SU-DHL-6 (cell line): Measurements from ENCODE around the gene MYLK.
A peak's percentile ranks its signal among the peaks of the same experiment; 100 is the strongest.

Experiments
- H2AFZ ChIP-seq: fragments of 200-600 bp; sonication (generic); 2 replicates; pipeline ENCODE4 v1.6.1; 2014; ENCODE audit warnings: low read depth, mild to moderate bottlenecking, moderate library complexity, mixed read lengths, antibody characterized with exemption, low read length; ENCODE audit not compliant: severe bottlenecking
- H3F3A ChIP-seq: fragments of 200-600 bp; shearing (Covaris generic); 2 replicates; pipeline ENCODE4 v1.6.0; 2016; ENCODE audit warnings: antibody characterized with exemption, mild to moderate bottlenecking; ENCODE audit not compliant: insufficient read depth
- H3K27ac ChIP-seq: fragments of 200-600 bp; sonication (generic); 2 replicates; pipeline ENCODE4 v1.5.1; 2016; ENCODE audit warnings: low read depth, mild to moderate bottlenecking, low read length, moderate library complexity, mixed read lengths
- H3K27me3 ChIP-seq: fragments of 200-600 bp; sonication (generic), shearing (Covaris generic); 2 replicates; pipeline ENCODE4 v1.6.0; 2014; ENCODE audit warnings: mild to moderate bottlenecking, low read length
- H3K36me3 ChIP-seq: fragments of 200-600 bp; sonication (generic); 2 replicates; pipeline ENCODE4 v1.6.1; 2014; ENCODE audit warnings: mild to moderate bottlenecking, low read length, mixed read lengths
- H3K4me2 ChIP-seq: fragments of 300-600, 200-600 bp; shearing (Covaris generic), sonication (generic); 2 replicates; pipeline ENCODE4 v1.6.0; 2014; ENCODE audit warnings: low read length, low read depth, mild to moderate bottlenecking; ENCODE audit not compliant: poor library complexity, severe bottlenecking
- H3K4me3 ChIP-seq: fragments of 200-600 bp; sonication (generic); 2 replicates; pipeline ENCODE4 v1.5.1; 2014; ENCODE audit warnings: antibody characterized with exemption, low read length, mild to moderate bottlenecking, mixed read lengths; ENCODE audit not compliant: insufficient read depth, poor library complexity, severe bottlenecking
- H3K79me2 ChIP-seq: fragments of 200-600 bp; sonication (generic); 2 replicates; pipeline ENCODE4 v1.6.1; 2014; ENCODE audit warnings: mild to moderate bottlenecking, low read length, moderate library complexity; ENCODE audit not compliant: insufficient read depth
- H3K9ac ChIP-seq: fragments of 200-600 bp; sonication (generic); 2 replicates; pipeline ENCODE4 v1.7.0; 2014; ENCODE audit warnings: mild to moderate bottlenecking, low read length
- H3K9me2 ChIP-seq: fragments of 200-600 bp; sonication (generic); replicated peaks from 2 replicates; pipeline ENCODE4 v1.6.1; 2014; ENCODE audit warnings: low read length; ENCODE audit not compliant: insufficient read depth
- H3K9me3 ChIP-seq: fragments of 200-600 bp; sonication (generic); 2 replicates; pipeline ENCODE4 v1.6.1; 2014; ENCODE audit warnings: low read length, mixed read lengths; ENCODE audit not compliant: insufficient read depth
- H4K20me1 ChIP-seq: fragments of 200-600 bp; sonication (generic); 2 replicates; pipeline ENCODE4 v1.6.1; 2014; ENCODE audit warnings: low read depth, mild to moderate bottlenecking, antibody characterized with exemption, low read length, moderate library complexity, mixed read lengths
- EZH2phosphoT487 ChIP-seq: fragments of 200-600 bp; sonication (generic), shearing (Covaris generic); conservative IDR thresholded peaks from 2 replicates; pipeline ENCODE4 v1.6.1; 2018; ENCODE audit warnings: mild to moderate bottlenecking, antibody characterized with exemption, low read length, moderate library complexity, mixed read lengths
- TF ChIP-seq, protein P1 (sequence below): fragments of 200-600 bp; sonication (generic); IDR thresholded peaks from one replicate; pipeline ENCODE4 v1.5.1; 2017; ENCODE audit warnings: antibody characterized with exemption, mild to moderate bottlenecking, low read length, moderate library complexity; ENCODE audit not compliant: insufficient read depth, poor library complexity, severe bottlenecking

The MYLK gene

GRCh38 chr3:123653221-123653682 lies 230.9 kb downstream of the MYLK start:
- H3K9ac ChIP-seq: no peak overlapping the region
- H3K9me2 ChIP-seq: no peaks in the 10 kb centered on the region
- H2AFZ ChIP-seq: no peak overlapping the region
- no peak overlapping the region for H3K4me2 ChIP-seq
- no peaks in the 10 kb centered on the region for H3K27me3 ChIP-seq
- TF ChIP-seq EZH2phosphoT487: no peak
- TF ChIP-seq, protein P1, sequence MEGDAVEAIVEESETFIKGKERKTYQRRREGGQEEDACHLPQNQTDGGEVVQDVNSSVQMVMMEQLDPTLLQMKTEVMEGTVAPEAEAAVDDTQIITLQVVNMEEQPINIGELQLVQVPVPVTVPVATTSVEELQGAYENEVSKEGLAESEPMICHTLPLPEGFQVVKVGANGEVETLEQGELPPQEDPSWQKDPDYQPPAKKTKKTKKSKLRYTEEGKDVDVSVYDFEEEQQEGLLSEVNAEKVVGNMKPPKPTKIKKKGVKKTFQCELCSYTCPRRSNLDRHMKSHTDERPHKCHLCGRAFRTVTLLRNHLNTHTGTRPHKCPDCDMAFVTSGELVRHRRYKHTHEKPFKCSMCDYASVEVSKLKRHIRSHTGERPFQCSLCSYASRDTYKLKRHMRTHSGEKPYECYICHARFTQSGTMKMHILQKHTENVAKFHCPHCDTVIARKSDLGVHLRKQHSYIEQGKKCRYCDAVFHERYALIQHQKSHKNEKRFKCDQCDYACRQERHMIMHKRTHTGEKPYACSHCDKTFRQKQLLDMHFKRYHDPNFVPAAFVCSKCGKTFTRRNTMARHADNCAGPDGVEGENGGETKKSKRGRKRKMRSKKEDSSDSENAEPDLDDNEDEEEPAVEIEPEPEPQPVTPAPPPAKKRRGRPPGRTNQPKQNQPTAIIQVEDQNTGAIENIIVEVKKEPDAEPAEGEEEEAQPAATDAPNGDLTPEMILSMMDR: no peak
- H3K79me2 ChIP-seq: no peaks in the 10 kb centered on the region
- H3F3A ChIP-seq: no peaks in the 10 kb centered on the region
- no peak overlapping the region for H3K27ac ChIP-seq
- H4K20me1 ChIP-seq: no peaks in the 10 kb centered on the region
- H3K4me3 ChIP-seq: no peak overlapping the region
- no peaks in the 10 kb centered on the region for H3K9me3 ChIP-seq
- no peaks in the 10 kb centered on the region for H3K36me3 ChIP-seq

DNA sequence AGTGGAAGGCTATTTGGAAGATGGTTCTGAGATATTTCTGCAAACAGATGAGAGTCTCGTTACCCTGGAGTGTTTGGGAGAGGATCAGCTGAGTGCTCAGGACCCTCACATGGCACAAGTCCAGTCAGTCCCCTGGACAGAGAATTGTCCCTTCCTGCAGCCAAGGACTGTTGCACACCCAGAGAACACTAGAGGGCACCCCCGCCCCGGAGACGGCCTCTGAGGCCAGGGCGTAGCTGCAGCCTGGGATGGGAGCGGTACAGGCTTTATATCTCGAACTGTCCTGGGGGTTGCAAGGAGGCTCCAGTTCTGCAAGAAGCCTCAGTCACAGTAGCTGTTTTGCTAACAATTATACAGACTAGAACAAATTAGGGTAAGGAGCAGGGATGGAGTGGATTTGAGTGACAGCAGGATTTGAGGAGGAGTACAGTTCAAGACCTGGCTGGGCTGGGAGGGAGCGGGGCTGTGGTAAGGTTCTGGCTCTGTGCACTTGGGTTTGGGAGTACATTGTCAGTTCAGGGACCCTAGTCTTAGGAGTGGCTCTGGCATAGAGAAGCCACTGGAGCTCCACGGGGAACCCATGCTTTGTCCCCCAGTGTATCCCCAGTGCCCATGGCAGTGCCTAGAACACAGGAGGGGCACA lies 231.7 kb downstream of the MYLK start:
- no peaks in the 10 kb centered on the region for H3K9me3 ChIP-seq
- H3K79me2 ChIP-seq: no peaks in the 10 kb centered on the region
- no peaks in the 10 kb centered on the region for H4K20me1 ChIP-seq
- H3K4me2 ChIP-seq: no peak overlapping the region
- no peaks in the 10 kb centered on the region for H3K36me3 ChIP-seq
- H2AFZ ChIP-seq: no peak overlapping the region
- no peak overlapping the region for H3K4me3 ChIP-seq
- no peak overlapping the region for H3K27ac ChIP-seq
- no peaks in the 10 kb centered on the region for H3F3A ChIP-seq
- no peak for TF ChIP-seq EZH2phosphoT487
- TF ChIP-seq, protein P1: peak; percentile 75
- H3K9me2 ChIP-seq: no peaks in the 10 kb centered on the region
- no peak overlapping the region for H3K9ac ChIP-seq
- H3K27me3 ChIP-seq: no peaks in the 10 kb centered on the region

GRCh38 chr3:123651449-123652341 lies 232.4 kb downstream of the MYLK start:
- no peak overlapping the region for H2AFZ ChIP-seq
- no peaks in the 10 kb centered on the region for H3K36me3 ChIP-seq
- no peaks in the 10 kb centered on the region for H4K20me1 ChIP-seq
- no peaks in the 10 kb centered on the region for H3K9me3 ChIP-seq
- no peaks in the 10 kb centered on the region for H3K9me2 ChIP-seq
- no peak overlapping the region for H3K4me3 ChIP-seq
- no peaks in the 10 kb centered on the region for H3F3A ChIP-seq
- no peak overlapping the region for H3K9ac ChIP-seq
- no peaks in the 10 kb centered on the region for H3K27me3 ChIP-seq
- no peak for TF ChIP-seq EZH2phosphoT487
- TF ChIP-seq, protein P1: no peak
- no peak overlapping the region for H3K27ac ChIP-seq
- no peak overlapping the region for H3K4me2 ChIP-seq
- no peaks in the 10 kb centered on the region for H3K79me2 ChIP-seq
